ENCODE measurements around the gene STX8. TPM values are rescaled to one million over a fixed set of nuclear protein-coding genes. Genes with fewer than 3 reads are reported as not detected.

The STX8 gene
- total and polyA plus RNA-seq, 4 donors: 14.7 to 39.5 (median 28.7) TPM

- Histone ChIP-seq H3K27me3 (ENCODE audit: control insufficient read depth in 4 of 4, insufficient read depth in 4 of 4, low read length in 3 of 4) (no peaks in the 10 kb centered on the region), H3K4me3 (ENCODE audit: low read depth in 1 of 3, low read length in 3 of 3) (no peak overlapping the region), H3K4me1 (ENCODE audit: control insufficient read depth in 4 of 4, insufficient read depth in 4 of 4, low read length in 3 of 4) (no peaks in the 10 kb centered on the region), H3K9me3 (ENCODE audit: control insufficient read depth in 4 of 4, low read length in 3 of 4) (no peaks in the 10 kb centered on the region), H3K36me3 (ENCODE audit: control insufficient read depth in 4 of 4, insufficient read depth in 3 of 4, low read depth in 1 of 4, low read length in 3 of 4) (no peaks in the 10 kb centered on the region), H3K9ac (ENCODE audit: low read depth in 1 of 2, low read length in 2 of 2) (no peak overlapping the region), H3K27ac (ENCODE audit: low read depth in 1 of 2, low read length in 2 of 2) (no peak overlapping the region)
- WGBS: 85% methylated on average over 4 of the region's 4 CpGs
- TF ChIP-seq NR2F2 (IDR thresholded peaks at IDR 0.05): no peak
- TF ChIP-seq YY1 (IDR thresholded peaks at IDR 0.05): no peak
- TF ChIP-seq TAF1 (conservative IDR thresholded peaks at IDR 0.05): no peak
- no peak for TF ChIP-seq REST (IDR thresholded peaks at IDR 0.05)
- TF ChIP-seq ATF3 (IDR thresholded peaks at IDR 0.05): no peak
- TF ChIP-seq GABPA (IDR thresholded peaks at IDR 0.05 in 1 of 2, conservative IDR thresholded peaks at IDR 0.05 in 1 of 2): no peak
- TF ChIP-seq FOXA2 (IDR thresholded peaks at IDR 0.05): no peak
- TF ChIP-seq JUND (IDR thresholded peaks at IDR 0.05): no peak
- no peak for TF ChIP-seq RAD21 (IDR thresholded peaks at IDR 0.05)
- no peak for TF ChIP-seq HNF4G (IDR thresholded peaks at IDR 0.05)
- TF ChIP-seq RXRA (IDR thresholded peaks at IDR 0.05): no peak
- no peak for TF ChIP-seq ZBTB33 (IDR thresholded peaks at IDR 0.05)
- TF ChIP-seq SP1 (IDR thresholded peaks at IDR 0.05): no peak
- no peak for TF ChIP-seq FOXA1 (IDR thresholded peaks at IDR 0.05)
- TF ChIP-seq CTCF (IDR thresholded peaks at IDR 0.05; ENCODE audit: low read depth, low read length, missing input control): no peak
- DNase-seq (ENCODE audit: low spot score): no peak
Observed at GRCh38 chr17:9284884-9285283, 290.7 kb downstream of the STX8 start.

- DNase-seq (ENCODE audit: low spot score): no peak
- Histone ChIP-seq H3K27me3 (ENCODE audit: control insufficient read depth in 4 of 4, insufficient read depth in 4 of 4, low read length in 3 of 4) (no peaks in the 10 kb centered on the region), H3K9ac (ENCODE audit: low read depth in 1 of 2, low read length in 2 of 2) (no peak overlapping the region), H3K4me3 (ENCODE audit: low read depth in 1 of 3, low read length in 3 of 3) (no peak overlapping the region), H3K9me3 (ENCODE audit: control insufficient read depth in 4 of 4, low read length in 3 of 4) (no peaks in the 10 kb centered on the region), H3K4me1 (ENCODE audit: control insufficient read depth in 4 of 4, insufficient read depth in 4 of 4, low read length in 3 of 4) (no peaks in the 10 kb centered on the region), H3K36me3 (ENCODE audit: control insufficient read depth in 4 of 4, insufficient read depth in 3 of 4, low read depth in 1 of 4, low read length in 3 of 4) (no peaks in the 10 kb centered on the region), H3K27ac (ENCODE audit: low read depth in 1 of 2, low read length in 2 of 2) (no peak overlapping the region)
- 89% methylated on average over 2 of the region's 2 CpGs for WGBS
- TF ChIP-seq FOXA2 (IDR thresholded peaks at IDR 0.05): no peak
- no peak for TF ChIP-seq CTCF (IDR thresholded peaks at IDR 0.05; ENCODE audit: low read depth, low read length, missing input control)
- TF ChIP-seq RAD21 (IDR thresholded peaks at IDR 0.05): no peak
- no peak for TF ChIP-seq SP1 (IDR thresholded peaks at IDR 0.05)
- TF ChIP-seq REST (IDR thresholded peaks at IDR 0.05): no peak
- no peak for TF ChIP-seq EGR1 (IDR thresholded peaks at IDR 0.05; ENCODE audit: low read depth in 2 of 2)
- TF ChIP-seq JUND (IDR thresholded peaks at IDR 0.05): no peak
- no peak for TF ChIP-seq YY1 (IDR thresholded peaks at IDR 0.05)
- no peak for TF ChIP-seq FOXA1 (IDR thresholded peaks at IDR 0.05)
- TF ChIP-seq RXRA (IDR thresholded peaks at IDR 0.05): no peak
- TF ChIP-seq NR2F2 (IDR thresholded peaks at IDR 0.05): no peak
- no peak for TF ChIP-seq GABPA (IDR thresholded peaks at IDR 0.05 in 1 of 2, conservative IDR thresholded peaks at IDR 0.05 in 1 of 2)
- no peak for TF ChIP-seq ATF3 (IDR thresholded peaks at IDR 0.05)
- no peak for TF ChIP-seq HNF4G (IDR thresholded peaks at IDR 0.05)
- TF ChIP-seq HNF4A (conservative IDR thresholded peaks at IDR 0.05): no peak
- TF ChIP-seq TAF1 (conservative IDR thresholded peaks at IDR 0.05): no peak
Observed at GRCh38 chr17:9283909-9284308, 291.7 kb downstream of the STX8 start.

Measured in liver (tissue), 9 donors.